ENCODE results near the gene RNU6-7.

RNU6-7 gene

DNA sequence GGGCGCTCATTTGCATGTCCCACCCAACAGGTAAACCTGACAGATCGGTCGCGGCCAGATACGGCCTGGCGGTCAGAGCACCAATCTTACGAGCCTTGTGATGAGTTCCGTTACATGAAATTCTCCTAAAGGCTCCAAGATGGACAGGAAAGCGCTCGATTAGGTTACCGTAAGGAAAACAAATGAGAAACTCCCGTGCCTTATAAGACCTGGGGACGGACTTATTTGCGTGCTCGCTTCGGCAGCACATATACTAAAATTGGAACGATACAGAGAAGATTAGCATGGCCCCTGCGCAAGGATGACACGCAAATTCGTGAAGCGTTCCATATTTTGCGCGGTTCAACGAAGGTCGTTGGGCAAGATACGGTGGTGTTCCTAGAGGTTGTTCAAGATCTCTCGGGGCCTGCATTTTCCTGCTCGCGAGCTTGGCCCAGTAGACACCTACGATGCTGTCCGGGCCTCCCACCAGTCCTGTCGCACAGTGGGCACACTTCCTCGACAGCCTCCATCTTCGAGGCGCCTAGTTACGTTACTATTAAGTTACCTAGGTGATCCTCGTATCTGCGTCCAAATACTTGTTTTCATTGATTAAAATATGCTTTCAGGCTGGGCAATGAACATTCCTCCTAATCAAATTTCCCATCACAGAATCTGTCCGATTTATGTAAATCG, at the start of gene RNU6-7:
RNU6-7 (plus strand) TSS at position 230 of the 675 bp plus-strand sequence.
- no peak for DNase-seq

DNA sequence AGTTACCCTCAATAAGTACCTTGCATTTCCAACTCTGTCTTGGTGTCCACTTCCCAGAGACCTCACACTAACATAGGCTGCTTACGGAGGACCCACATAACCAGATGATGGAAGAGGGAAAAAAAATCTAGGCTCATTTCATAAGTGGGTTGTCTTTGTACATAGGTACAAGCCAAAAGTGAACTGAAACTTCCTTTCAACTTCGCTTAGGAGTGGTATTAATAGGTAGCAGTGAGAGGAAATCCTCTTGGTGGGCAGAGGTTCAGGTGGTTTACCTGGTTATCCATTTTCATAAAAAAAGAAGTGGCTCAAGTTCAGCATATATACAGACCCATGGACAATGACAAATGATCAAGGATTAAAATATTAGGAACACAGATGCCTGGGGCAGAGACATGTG, 35.8 kb upstream of the RNU6-7 start:
- DNase-seq = no peak

DNA sequence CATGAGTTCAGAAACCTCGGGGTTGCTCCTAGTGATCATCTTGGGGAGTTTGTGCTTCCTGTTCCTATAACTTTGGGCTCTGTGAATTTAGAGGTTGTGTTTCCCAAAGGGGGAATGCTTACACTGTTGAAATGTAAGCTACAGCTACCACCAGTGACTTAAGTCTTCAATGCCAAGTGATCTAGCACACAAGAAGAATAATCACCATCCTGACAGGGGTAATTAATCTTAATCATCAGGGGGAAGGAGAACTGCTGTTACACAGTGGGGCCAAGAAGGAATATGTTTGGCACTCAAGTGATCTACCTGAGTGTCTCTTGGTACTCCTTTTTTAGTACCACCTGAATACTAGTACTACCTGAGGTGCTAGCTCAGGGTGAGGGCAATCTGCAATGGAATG, 34.9 kb upstream of the RNU6-7 start:
- DNase-seq = no peak

DNA sequence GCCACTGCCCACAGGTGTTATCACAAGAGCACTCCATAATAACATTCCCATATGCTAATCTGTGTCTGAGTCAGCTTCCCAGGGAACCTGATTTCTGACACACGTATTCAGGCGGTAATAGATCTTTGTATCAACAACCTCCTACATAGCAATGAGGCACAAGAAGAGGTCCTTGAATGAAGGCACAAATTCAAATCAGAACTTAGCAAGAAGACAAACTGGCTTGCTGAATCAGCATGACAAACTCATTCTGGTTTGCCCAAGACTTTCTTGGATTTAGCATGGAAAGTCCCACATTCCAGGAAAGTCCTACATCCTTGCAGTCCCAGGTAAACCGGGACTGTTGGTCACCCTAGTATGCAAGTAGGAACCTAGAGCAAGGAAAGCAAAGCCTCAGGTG, 33.9 kb upstream of the RNU6-7 start:
- DNase-seq = no peak

DNA sequence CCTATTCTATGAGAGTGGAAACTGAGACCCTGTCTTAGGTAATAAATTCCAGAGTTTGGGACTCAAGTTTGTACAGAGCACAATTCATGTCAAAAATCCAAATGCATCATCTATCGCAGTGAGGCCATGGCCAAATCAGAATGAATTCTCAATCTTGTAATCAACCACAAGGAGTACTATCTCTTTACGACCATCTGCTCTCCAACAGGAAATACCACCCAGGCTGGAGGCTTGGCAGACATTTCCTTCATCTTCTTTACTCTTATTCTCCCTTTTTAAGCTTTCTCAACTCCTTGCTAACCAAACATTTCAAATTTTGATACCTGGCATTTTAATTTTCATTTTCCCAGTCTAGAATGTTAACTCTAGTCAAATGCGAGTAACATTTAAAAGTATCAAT, 32.7 kb upstream of the RNU6-7 start:
- DNase-seq = no peak

DNA sequence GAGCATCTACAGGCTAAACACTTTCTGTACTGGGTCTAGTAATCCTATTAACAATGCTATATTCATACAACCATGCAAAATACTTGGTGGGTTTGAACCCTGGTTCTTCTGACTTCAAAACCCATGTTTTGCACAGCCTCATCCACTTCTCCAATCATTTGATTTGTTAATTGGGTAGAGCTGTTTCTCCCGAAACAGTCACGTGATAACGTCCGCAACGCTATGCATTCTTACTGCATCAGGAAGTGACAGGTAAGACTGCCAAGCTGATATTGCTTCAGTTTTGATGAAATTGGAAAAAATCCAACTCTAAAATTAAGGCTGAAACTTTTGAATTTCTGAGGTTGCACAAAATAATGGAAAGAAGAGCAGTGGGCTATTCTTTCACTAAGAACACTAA, 30.4 kb upstream of the RNU6-7 start:
- DNase-seq = no peak

DNA sequence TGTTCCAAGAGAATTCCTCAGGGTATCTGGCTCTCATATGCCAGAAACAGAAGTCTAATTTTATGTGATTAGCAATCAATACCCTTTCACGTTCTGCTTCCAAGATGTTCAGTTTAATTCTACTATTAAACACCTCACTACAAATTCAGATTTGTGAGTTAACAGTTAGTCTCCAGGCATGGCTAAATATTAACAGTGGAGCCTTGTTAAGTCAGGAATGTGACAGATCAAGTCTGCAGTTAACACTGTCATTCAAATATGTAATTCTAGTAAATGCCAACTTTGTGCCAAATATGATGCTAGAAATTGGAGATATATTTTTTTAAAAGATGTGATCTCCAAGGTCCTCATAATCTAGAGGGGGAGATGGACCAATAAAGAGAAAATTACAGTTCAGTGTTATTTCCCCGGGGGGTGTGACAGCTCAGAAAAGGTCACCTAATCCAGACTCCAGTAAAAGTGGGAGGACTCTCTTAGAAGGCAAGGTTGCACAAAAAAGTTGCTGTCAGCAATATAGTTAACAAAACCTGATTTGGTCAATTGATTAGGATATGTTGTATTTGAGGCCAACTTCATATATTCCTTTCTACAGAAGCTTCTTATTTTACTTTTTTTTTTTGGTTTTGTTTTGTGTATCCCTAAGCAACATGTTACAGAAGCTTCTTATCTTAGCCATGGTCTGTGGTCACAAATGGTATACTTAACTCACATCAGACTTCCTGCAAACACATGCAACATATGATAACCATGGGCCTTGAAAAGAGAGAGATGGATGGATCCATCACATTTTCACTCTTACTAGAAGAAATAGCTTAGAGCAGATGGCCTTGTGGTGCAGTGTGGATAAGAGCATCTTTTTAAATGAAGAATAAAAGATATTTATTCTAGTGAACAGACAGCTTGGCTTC, 18.4 kb upstream of the RNU6-7 start:
- no peak for DNase-seq

DNA sequence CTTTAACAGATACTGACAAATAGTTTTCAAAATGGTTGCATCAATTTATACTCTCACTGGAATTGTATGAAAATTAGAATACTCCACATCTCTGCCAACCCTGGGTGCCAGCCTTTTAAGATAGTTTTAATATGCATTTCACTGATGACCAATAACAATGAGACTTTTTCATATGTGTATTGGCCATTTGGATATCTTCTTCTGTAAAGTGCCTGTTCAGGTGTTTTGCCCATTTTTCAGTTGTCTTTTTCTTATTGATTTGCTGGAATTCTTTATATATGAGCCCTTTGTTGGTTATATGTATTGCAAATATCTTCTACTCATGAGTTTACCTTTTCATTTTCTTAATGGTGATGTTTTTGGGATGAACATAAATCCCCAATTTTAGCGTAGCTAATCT, 16.7 kb upstream of the RNU6-7 start:
- DNase-seq = no peak

DNA sequence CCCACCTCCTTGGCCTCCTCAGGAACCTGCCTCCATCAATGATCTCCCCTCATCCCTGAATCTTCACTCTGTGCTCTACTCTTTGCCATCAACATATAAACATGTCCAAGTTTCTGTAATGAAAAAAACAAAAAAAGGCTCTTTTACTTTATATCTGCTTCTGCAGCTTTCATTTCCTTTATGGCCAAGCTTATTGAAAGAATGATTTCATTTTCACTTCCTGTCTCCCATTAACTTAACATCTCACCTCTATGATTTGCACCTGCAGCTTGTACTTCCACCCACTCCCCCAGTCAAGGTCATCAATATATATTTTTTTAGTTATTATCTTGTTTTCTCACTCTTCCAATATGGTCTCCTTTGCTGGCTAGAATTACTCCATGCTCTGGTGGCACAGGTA, 15.6 kb upstream of the RNU6-7 start:
- DNase-seq = no peak

DNA sequence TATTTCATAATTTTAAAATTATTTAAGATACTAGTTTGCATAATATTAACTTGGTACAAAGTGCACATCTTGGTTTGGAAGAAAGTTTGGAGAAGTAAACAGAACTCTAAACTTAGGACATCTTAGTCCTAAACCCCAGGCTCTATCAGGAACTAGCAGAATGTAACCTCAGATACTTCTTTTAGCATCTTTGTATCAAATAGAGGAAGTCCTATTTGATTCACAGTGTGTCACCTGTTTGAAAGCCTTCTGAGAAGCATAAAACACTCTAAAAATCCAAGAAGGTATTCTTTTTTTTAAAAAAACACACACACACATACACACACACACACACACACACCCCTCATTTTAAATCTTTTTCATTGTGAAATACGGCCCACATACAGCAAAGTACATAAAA, 12.0 kb upstream of the RNU6-7 start:
- DNase-seq = no peak

DNA sequence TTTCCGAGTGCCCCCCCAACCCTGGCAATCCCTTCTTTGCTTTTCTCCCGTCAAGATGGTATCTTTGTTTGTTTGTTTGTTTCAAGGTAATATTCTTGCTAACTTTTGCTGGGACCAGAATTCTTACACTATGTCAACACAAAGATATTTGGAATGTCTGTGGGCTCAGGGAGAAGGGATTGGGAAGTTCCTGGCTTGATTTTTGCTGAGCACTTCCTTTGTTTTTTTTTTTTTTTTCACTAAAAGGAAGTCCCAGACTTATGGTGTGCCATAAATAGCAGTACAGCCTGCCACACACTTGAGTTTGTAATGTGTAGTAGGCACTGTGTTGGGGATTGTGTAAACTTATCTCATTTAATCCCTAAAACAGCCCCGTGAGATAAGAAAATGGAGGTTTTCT, 11.2 kb upstream of the RNU6-7 start:
- DNase-seq = no peak

DNA sequence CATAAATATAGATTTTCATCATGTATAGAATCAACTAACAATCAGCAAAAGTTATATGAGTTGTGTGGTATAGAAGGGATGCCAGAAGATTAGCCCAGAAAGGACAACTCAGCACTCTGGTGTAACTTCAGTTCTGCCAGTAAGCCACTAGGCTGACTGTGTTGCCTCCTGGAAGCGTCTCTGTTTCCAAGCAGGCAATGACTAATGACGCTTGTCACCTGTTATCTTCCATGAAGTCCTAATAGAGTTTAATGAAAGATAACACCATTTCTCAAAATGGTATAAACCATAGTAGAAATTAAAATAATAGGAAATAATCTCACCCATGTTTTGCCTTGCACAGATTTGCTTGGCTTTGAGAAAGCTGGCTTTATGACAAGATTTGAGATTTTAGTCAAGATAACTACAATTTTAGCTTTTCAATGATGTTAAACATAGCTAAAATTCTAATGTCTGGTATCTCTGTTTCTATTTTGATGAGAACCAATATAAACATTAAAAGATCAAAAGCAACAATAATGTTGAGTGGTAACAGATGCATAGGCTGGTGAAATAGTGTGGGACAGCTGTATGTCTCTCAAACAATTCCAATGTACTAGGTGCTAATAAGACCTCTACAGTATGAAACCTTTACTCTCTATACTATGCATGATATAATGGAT, 9.0 kb upstream of the RNU6-7 start:
- no peak for DNase-seq

DNA sequence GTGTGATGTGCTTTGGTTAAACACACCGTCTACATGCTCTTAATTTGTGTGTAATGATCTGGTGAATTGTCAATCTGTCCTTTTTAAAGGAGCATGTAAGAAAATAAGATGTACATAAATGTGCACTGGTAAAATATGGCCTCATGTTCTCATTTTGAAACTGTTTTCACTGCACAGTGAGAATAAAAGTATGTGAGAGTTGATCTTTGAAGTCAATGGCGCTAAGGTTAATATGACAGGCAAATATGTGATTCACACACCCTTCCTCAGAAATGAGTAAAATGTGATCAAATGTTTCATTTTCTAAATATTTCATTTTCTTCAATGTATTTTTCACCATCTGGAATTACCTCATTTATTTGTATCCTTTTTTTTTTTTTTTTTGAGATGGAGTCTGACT, 8.3 kb upstream of the RNU6-7 start:
- no peak for DNase-seq

DNA sequence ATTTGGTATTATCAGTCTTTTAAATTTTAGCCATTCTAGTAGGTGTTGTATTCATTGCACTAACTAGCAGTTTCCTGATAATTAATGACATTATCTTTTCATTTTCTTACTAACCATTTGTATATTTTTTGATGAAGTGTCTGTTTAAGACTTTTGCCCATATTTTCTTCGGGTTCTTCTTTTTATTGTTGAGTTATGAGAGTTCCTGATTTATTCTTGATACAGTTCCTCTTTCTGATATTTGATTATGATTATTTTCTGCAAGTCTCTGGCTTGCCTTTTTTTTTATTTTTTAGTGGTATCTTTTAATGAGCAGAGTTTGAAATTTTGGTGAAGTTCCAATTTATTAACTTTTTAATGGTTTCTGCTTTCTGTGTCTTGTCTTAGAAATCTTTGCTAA, 6.2 kb upstream of the RNU6-7 start:
- no peak for DNase-seq

DNA sequence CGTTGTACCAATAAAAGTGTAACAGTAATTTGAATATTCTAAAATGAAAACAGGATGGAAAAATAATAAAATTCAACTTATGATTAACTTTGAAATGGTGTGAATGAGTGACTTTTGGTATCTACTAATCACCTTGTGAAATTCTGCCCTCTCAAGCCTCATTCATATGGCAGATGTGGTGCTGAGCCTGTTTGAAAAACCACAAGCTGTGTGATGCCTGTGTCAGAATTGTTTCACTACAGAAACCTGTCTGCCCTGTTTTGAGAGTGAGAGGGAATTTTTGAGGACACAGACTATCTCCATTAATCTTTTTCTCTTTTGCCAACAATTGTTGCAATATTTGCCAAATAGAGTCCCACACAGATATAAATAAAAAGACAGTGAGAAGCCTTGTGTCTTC, 3.9 kb upstream of the RNU6-7 start:
- no peak for DNase-seq

DNA sequence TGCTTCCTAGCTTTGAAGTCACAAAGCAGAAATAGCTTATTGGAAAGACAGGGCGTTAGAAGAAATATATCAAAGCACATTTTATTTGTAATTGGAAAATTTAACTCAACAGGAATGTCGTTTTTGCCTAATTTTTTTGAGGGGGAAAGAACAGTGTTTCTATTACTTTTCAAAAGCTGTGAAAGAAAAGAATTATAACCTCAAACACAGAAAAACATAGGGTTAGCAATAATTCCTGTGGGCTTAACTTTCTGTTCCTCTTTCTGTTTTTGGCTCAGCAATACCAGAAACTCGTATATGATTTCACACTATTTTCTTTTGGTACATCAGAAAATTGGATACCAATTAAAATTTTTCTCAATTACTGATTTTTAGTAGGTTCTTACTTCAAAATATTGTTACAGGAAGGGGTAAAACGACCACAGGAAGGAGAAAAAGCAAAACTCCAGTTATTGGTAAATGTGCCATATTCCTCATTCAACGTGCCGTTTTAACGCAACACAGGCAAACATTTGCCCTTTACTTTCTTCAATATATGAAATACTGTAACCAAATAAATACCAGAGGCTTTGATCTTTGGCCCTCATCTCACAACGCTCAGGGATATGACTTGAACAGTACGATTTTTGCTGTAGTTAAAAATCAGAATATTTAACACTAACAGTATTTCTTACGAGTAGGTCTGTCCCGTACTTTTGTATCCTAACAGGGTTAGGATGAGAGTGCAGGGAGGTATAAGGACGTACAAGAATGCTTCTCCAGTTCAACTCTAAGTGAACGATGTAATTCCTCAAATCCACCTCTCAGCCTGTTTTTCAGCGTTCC, 1.3 kb upstream of the RNU6-7 start:
- no peak for DNase-seq

DNA sequence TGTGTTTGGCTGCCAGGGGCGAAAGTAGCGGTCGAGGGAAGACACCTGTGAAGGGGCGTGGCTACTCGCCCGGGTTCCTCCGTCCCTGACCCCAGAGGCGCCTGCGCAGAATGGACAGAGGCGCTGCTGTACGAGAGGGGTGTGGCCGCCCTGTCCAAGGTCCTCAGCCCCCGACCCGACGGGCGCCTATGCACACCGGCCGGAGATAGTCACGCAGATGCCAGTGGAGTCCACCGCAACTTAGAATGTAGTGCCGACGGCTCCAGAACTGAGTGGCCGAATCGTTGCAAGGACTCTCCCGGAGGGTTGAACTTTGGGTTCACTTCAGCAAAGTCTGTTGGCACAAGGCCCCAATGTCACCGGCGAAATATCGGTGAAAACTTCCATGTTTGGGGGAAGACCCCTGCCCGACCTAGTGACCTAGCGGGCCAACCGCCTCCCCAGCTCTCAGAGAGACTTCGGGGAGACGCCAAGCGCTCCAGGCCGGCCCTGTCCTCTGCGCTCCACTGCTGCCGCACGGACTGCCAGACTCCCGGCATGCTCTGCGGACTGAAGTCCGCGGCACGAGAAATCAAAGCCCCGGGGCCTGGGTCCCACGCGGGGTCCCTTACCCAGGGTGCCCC, 541 bp upstream of the RNU6-7 start:
- DNase-seq = no peak

DNA sequence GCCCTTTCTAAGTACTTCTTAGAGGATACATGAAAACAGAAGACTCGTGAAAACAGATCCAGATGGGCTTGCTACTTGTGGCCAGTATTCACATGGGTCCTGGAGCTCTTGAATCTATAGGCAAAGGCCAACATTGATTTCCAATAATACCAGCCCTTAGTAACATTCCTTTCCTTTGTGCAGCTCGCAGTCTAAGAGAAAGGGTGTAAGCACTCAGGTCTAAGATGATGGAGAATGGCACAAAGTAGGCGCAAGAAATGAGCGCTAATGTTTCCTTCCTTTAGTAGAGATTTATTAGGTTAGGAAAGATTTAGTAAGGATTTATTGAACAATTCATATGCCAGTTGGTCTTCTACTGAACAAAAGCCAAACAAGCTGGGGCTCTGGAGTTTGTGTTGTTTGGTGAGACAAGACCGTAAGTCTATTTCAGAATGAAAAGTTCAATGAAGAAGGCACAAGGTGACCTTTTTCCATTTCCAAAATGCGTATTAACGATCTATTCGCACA, 699 bp downstream of the RNU6-7 start:
- no peak for DNase-seq

DNA sequence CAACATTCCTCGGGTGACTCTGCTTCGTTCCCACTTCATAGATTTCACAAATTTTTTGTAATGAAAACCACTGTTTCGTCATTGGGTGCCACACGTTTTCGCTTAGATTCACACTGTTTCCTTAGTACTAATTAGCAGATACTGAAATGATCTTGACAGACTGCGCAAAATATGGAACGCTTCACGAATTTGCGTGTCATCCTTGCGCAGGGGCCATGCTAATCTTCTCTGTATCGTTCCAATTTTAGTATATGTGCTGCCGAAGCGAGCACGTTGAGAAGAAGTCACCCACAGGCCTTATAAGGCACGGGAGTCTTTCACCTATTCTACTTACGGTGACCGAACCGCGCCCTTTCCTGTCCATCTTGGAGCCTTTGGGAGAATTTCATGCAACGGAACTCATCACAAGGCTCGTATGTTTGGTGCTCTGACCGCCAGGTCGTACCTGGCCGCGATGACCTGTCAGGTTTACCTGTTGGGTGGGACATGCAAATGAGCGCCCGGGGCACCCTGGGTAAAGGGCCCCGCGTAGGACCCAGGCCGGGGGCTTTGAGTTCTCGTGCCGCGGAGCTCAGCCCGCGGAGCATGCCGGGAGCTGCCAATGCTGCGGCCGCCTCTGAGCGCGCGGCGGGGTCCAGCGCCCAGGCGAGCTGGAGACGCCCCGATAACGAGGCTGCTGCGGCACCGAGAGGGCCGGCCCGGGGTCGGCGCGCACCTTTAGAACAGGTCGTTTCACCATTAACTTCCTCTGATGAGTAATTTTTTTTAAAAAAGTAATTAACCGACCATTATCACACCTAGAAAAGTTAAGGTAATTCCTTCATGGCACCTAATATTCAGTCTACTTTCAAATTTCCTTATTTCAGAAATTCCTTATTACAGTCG, 1.4 kb downstream of the RNU6-7 start, which contains the start of gene RNU6-8:
RNU6-8 (minus strand) TSS at position 272 of the 885 bp plus-strand sequence.
- DNase-seq = peak; percentile 15

DNA sequence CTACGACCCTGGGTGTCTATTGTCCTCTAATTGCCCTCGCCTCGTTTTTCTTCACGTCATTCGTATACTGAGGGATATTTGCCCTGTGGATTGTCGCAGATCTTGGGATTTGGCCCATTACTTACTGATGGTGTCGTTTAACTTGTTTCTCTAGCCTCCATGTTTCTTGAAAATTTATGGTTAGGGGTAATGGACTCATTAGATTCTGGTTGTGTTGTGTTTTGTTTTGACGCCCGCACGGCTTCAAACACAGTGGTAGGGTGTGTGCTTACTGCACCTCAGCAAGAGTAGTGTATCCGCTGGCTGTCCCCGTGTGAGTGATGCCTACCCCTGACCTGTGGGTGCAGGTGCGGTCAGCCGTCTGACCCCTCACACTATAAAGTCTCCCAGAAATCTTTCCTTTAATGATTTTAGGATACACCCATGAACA, 2.1 kb downstream of the RNU6-7 start:
- DNase-seq = no peak

DNA sequence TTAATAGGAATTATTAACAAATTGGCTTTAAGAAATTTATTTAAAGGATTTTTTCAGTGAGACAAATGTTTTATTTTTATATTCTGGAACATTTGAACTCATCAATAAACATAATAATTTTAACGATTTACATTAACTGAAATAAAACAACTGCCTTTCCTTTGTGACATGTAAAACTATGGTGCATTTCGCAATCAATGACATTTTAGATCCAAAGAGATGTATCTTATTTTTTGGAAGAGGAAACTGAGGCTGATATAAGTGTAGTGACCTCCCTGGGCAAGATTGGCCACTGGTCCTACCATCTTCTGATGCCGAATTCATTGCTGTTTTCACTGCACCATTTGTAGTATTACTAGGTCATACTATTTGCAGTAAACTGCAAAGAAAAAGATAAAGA, 3.7 kb downstream of the RNU6-7 start:
- no peak for DNase-seq

All from SIG-M5 (cell line).